Measurements from ENCODE around the gene CSPG5.

CSPG5 gene

GRCh38 chr3:47588053-47588452 is 9.4 kb upstream of the CSPG5 start:
- FAIRE-seq (no peak), DNase-seq (ENCODE audit: insufficient read length, low spot score) (no peak)
- no peak for TF ChIP-seq CTCF (IDR thresholded peaks at IDR 0.05; ENCODE audit: insufficient read depth, missing control alignments)

DNA sequence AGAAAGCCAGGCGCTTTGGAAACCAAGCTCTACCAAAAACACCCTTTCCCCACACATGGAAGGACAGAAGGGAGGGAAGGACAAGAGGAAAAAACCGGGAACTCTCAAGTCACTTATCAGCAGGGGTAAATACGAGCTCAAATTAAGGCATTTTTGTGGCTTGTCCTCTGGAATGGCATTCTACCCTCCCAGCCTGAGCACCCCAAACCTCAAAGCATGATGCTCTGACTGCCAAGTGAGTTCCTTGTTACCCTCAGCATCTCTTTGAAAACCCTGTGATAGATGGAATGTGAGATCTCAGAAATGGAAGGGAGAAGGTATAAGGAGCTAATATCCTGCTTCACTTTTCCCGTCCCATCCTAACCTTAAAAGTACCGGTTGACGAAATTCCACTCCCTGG is 8.1 kb upstream of the CSPG5 start:
- DNase-seq (ENCODE audit: insufficient read length, low spot score) (no peak), FAIRE-seq (no peak)
- TF ChIP-seq CTCF (IDR thresholded peaks at IDR 0.05; ENCODE audit: insufficient read depth, missing control alignments), result no peak

DNA sequence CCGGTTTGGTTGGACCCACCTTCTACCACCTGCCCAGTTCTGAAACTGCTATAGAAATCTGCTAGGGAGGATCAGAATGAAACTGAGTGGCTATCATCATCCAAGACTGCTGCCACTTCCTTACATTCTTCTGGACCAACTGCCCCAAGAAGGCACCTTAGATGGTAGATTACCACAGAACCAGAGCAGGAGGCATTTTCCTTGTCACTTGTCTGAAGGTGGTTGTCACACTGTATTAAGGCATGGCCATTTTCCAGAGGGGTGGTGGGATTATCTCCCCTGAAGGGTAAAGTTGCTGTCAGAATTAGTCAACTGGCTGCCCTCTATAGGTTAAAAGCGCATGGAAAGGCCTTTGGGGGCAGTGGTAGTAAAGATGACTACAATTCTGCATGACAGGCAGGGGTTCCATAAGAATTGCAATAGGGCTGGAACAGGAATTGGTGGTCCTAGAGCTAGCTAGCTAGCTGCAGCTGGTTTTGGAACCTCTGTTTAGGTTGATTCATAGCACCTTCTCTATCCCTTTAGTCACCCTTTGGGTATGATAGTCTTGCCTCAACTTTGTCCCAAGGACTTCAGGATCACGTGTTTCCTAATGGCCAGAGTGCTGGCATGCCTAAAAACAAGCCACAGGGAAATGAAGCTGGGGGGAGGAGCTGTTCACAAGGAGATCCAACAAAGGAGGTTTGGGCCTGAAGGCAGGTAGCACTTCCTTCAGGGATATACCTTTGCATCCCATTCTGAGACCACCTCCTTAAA is 4.8 kb upstream of the CSPG5 start:
- DNase-seq (ENCODE audit: insufficient read length, low spot score) (no peak), FAIRE-seq (no peak)
- TF ChIP-seq CTCF (IDR thresholded peaks at IDR 0.05; ENCODE audit: insufficient read depth, missing control alignments), result no peak

DNA sequence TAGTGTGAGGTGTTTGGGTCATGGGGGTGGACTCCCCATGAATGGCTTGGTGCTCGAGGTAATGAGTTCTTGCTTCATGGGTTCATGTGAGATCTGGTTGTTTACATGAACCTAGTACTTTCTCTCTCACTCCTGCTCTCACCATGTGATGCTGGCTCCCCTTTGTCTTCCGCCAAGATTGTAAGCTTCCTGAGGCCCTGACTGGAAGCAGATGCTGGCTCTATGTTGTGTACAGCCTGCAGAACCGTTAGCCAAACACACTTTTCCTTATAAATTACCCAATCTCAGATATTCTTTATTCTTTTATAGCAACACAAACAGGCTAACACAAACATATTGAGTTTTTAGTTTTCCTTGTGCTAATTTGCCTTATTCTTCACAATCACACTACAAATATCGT is 3.2 kb upstream of the CSPG5 start:
- no peak for TF ChIP-seq CTCF (IDR thresholded peaks at IDR 0.05; ENCODE audit: insufficient read depth, missing control alignments)
- peak; percentile 67 for FAIRE-seq
- DNase-seq (ENCODE audit: insufficient read length, low spot score), result no peak

DNA sequence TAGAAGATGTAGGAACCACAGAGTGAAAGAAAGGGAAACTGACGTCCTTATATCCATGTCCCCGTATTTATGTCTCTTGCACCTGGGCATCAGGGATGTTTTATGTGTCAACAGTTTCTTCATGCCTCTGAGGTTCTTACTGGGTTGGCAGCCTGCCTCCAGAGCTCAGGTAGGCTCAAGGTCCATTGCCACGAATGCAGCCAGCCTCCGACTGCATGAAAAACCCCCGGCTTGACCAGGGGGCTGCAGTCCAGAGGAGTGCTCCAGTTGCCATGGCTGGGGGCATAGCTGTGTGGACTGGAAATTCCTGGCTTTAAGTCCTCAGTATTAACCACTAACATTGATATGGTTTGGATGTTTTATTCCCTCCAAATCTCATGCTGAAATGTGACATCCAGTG is 2.8 kb upstream of the CSPG5 start:
- TF ChIP-seq CTCF (IDR thresholded peaks at IDR 0.05; ENCODE audit: insufficient read depth, missing control alignments), result no peak
- no peak for FAIRE-seq

DNA sequence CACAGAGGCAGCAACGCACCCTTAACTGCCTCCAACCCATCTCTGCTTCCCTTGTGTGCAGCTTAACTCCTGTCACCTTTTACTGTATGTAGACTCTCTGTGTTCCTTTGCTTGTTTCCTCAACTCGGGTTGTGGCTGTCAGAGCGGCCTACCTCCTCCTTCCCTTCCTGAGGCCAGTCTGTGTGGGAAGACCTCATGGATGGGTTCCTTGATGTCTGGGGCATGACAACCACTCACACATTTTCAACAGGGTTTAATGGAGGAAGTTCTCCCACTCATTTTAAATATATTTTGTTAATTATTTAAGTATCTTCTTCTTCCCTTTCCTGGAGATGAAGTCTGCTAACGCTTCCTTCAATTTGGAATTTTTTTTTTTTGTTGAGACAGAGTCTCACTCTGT is 1.8 kb upstream of the CSPG5 start:
- DNase-seq (ENCODE audit: insufficient read length, low spot score), result no peak
- no peak for FAIRE-seq
- TF ChIP-seq CTCF (IDR thresholded peaks at IDR 0.05; ENCODE audit: insufficient read depth, missing control alignments), result no peak

More for the DNA sequence above, 2.8 kb upstream of the CSPG5 start:
- no peak for DNase-seq (ENCODE audit: insufficient read length, low spot score)

- FAIRE-seq (no peak), DNase-seq (ENCODE audit: insufficient read length, low spot score) (no peak)
- TF ChIP-seq CTCF (IDR thresholded peaks at IDR 0.05; ENCODE audit: insufficient read depth, missing control alignments), result no peak
Observed at GRCh38 chr3:47579875-47580274, 1.2 kb upstream of the CSPG5 start.
